Nephron progenitor cell (in vitro differentiated cells): ENCODE data around the gene MAPK8IP2.

Experiments used
- DNase-seq: peaks from one replicate; pipeline ENCODE4 v3.0.0; 2021
- H3K27ac Mint-ChIP-seq: 2 replicates; pipeline ENCODE4 v1.8.0; 2021; ENCODE audit warnings: mild to moderate bottlenecking, moderate library complexity, mixed read lengths
- H3K27me3 Mint-ChIP-seq: 2 replicates; pipeline ENCODE4 v1.8.0; 2021; ENCODE audit warnings: mild to moderate bottlenecking, low read depth, mixed read lengths; ENCODE audit not compliant: poor library complexity
- H3K36me3 Mint-ChIP-seq: 2 replicates; pipeline ENCODE4 v1.8.0; 2021; ENCODE audit warnings: low read depth, mixed read lengths
- H3K4me1 Mint-ChIP-seq: 2 replicates; pipeline ENCODE4 v1.8.0; 2021; ENCODE audit warnings: mixed read lengths
- H3K4me3 Mint-ChIP-seq: 2 replicates; pipeline ENCODE4 v1.8.0; 2021; ENCODE audit warnings: mild to moderate bottlenecking, moderate library complexity, mixed read lengths
- H3K9me3 Mint-ChIP-seq: 2 replicates; pipeline ENCODE4 v1.8.0; 2021; ENCODE audit warnings: mild to moderate bottlenecking, moderate library complexity, mixed read lengths
- CTCF ChIP-seq: fragments of 200-600 bp; sonication (generic); IDR thresholded peaks from 2 replicates; pipeline ENCODE4 v1.5.0; 2021; ENCODE audit warnings: antibody characterized with exemption

Gene MAPK8IP2

GRCh38 chr22:50660306-50660705, 59.7 kb downstream of the MAPK8IP2 start:
- peaks cover 17% of the 10 kb centered on the region for H3K4me1 Mint-ChIP-seq
- H3K27ac Mint-ChIP-seq, result no peak overlapping the region
- peaks cover 21% of the 10 kb centered on the region for H3K9me3 Mint-ChIP-seq
- H3K36me3 Mint-ChIP-seq, result peaks cover 4% of the 10 kb centered on the region
- no peak overlapping the region for H3K4me3 Mint-ChIP-seq
- DNase-seq, result no peak
- H3K27me3 Mint-ChIP-seq, result peaks cover 2% of the 10 kb centered on the region
- no peak for TF ChIP-seq CTCF
